Hypothalamus (tissue), 51 donors: ENCODE results near the gene TNS3.
"Not testable (repeated sequence)": the region's sequence is repeated elsewhere in the genome, so short reads cannot be mapped to it uniquely, and the experiment has no call there.

Experiments
- DNase-seq, 51 donors: peaks; one replicate each; lab custom pipeline; 2025; lab: John Stamatoyannopoulos, UW

The TNS3 gene

DNA sequence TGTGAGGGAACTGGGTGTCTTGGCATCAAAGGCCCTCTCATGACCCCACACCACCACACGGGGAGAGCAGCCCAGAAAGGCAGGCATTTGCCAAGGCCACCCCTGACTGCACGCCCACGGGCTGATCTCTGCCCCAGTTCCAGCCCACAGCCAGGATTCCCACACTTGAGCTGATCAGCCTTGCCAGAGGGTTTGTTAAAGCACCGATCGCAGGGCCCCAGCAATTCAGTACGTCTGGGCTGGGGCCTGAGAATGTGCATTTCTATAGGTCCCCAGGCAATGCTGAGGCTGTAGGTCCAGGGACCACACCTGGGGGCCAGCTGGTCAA, 103.9 kb downstream of the TNS3 start:
- DNase-seq: peak in 2 of 51 donors; percentile 17 to 30

GRCh38 chr7:47477191-47478016, 104.5 kb downstream of the TNS3 start:
- peak in 1 of 51 donors; percentile 12 for DNase-seq

- no peak for DNase-seq
Observed at GRCh38 chr7:47475880-47476227, 106.1 kb downstream of the TNS3 start.

DNA sequence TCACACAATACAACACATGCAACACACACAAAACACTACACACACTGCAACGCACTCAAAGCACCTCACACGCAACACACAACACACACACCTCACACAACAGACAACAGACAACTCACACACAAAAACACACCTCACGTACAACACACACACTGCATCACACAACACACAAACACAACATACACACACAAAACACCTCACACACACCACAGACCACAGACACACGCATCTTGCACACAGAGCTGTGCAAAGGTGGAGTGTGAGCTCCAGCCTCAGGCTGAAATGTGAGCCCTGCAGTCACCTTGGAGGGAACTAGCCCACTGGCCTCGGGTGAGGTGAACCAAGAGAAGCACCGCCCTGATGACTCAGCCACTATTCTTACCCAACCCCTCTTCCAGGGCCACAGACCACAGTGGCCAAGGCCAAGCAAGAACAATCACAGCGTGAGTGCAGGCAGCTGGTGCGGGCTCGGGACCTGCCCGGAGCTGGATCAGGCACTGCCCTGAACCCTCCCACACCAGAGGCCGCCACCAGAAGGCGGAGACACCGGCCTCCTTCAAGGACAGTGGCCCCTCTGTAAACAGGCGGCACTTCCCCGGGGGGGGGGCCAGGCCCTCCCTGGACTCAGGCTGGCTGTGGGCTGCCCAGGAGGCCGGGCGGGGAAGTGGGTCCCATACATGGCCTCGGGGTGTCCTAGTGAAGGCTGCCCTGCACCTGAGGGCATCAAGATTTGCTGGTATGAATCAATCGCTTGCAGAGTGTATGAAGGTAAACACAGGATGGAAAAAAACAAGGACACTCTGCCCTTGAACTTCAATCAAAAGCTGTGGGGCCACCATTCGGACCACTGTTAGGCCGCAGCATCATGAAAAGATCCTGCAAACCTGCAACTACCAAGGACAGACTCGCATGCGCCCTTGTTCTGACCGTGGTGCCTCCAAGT, 106.7 kb downstream of the TNS3 start:
- DNase-seq: peak in 18 of 51 donors; percentile 20 to 72 (median 26)

- DNase-seq: no peak
Observed at GRCh38 chr7:47474211-47474936, 107.5 kb downstream of the TNS3 start.

DNA sequence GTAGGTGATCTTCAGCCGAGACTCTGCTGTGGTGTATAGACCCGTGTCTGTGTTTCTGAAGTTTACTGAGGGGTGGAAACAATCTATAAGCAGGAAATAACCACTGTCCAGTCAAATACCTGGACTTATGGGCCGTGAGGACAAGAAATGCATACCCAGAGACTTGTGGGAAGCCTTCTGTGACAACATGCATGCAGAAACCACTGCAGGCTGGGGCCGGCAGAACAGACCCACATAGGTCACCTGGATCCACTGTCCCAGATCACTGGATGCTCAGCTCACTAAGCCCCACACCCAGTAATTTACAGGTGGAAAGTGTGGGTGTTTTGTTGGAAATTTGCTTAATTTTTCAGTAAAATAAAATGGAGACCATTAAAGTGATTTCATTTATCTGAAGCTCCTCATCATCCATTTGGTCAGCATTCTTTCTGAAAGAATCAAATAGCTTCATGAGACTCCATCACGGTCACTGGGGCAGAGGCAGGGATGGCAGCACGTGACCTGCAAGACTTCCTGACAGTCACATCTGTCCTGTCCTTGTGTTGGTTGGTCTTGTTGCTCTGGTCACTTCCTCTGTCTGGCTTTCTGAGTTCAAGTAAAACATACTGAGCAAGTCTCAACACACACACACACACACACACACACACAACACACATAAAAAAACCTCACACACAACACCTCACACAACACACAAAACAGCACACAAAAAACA, 108.3 kb downstream of the TNS3 start:
- no peak for DNase-seq

GRCh38 chr7:47472444-47473157, 109.3 kb downstream of the TNS3 start:
- DNase-seq: no peak

DNA sequence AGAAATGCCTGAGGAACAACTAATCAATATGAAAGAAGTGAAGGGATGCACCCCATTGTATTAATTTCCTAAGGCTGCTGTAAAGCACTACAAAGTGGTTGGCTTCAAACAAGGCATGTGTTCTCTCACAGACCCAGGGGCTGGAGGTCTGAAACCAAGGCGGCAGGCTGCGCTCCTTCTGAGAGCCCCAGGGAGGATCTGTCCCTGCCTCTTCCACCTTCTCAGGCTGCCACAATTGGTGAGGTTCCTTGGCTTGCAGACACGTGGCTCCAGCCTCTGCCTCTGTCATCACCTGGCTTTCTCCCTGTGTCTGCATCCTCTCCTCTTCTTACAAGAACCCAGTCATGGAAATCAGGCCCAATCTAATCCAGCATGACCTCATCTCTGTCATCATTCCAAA, 110.1 kb downstream of the TNS3 start:
- DNase-seq: no peak

GRCh38 chr7:47471358-47471703, 110.6 kb downstream of the TNS3 start:
- DNase-seq: no peak

GRCh38 chr7:47470567-47471357, 111.1 kb downstream of the TNS3 start:
- no peak for DNase-seq

- not testable (repeated sequence) for DNase-seq
Observed at GRCh38 chr7:47469846-47470245, 112.1 kb downstream of the TNS3 start.

DNA sequence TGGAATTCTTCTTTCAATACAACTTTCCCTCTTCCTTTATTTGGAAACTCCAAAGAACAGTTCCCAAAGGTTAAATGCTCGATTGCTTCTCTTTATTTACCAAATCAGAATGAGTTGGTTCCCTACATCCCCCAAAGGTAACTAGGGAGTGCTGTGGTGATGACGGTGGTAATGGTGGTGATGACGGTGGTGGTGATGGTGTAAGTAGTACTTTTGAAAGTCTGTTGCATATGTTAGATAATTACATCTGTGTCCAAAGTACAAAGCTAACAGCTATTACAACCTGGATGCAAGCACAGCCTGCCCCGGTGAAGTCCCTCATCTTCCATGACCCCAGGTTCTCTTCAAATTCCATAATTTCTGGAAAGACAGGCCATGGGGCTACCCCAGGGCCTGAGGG, 115.1 kb downstream of the TNS3 start:
- no peak for DNase-seq

DNA sequence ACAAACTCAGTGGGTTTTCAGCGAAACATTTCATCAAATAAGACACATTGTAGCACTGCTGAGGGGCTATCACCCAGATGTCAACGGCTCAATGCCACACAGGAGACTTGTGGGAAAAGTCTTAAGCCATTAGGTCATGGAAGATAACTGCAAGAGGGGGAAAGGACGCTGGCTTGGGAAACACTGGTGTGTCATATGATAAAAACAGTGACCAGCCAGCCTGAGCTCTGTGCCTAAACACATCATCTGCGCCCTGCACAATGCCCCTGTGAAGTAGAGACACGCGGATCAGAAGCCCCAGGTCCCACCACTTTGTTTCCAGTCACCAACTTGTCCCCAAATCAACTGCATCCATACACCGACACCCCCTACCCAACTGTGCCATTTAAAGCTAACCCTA, 116.7 kb downstream of the TNS3 start:
- DNase-seq: no peak

- no peak for DNase-seq
Observed at GRCh38 chr7:47464266-47464665, 117.6 kb downstream of the TNS3 start.

- no peak for DNase-seq
Observed at GRCh38 chr7:47461746-47462145, 120.2 kb downstream of the TNS3 start.

DNA sequence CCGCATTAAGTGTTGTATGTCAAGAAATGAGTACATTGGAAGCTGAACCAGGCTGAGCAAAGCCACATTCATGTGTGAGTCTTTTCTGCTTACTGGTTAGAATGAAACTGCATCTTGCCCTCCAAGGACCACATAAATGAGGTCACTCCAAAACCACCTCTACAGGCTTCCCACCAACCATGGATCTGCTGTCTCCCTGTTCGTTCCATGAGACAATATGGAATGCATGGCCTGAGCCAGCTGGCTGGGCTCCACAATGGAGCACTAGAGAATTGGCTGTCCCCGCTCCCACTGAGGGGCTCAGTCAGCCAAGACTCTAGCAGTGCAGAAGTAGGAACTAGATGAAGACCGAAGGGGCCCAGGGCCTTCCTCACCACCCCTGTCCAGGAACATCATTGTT, 120.8 kb downstream of the TNS3 start:
- DNase-seq: peak in 5 of 51 donors; percentile 8 to 26 (median 11)

- no peak for DNase-seq
Observed at GRCh38 chr7:47460251-47460989, 121.5 kb downstream of the TNS3 start.

- no peak for DNase-seq
Observed at GRCh38 chr7:47458486-47458885, 123.4 kb downstream of the TNS3 start.
